Caco-2 (cell line): ENCODE data around the gene COX14. TPM values are rescaled to one million over a fixed set of nuclear protein-coding genes. Genes with fewer than 3 reads are reported as not detected.

Experiments used
- BruUV-seq: library from RNA; stranded (reverse); fragments of 400-500 nt; replicated peaks from 2 replicates; lab custom pipeline; 2021; lab: Mats Ljungman, UMichigan
- CTCF ChIA-PET: fragments of 300-600 bp; sonication (Branson Sonifier 250); formaldehyde crosslinking; loops from one replicate; lab custom pipeline; 2022; ENCODE audit warnings: antibody characterized with exemption; lab: Charles Lee
- POLR2A ChIA-PET: fragments of 300-600 bp; sonication (Branson Sonifier 250); formaldehyde crosslinking; loops from one replicate; lab custom pipeline; 2022; ENCODE audit warnings: antibody characterized with exemption; lab: Charles Lee
- DNase-seq, 2 experiments: peaks; one replicate each; pipeline versions ENCODE4 v3.0.0 to v3.0.0-alpha.2; 2020 to 2022
- H3K27me3 ChIP-seq: replicated peaks from 2 replicates; pipeline ENCODE4 v1.6.0; 2011; ENCODE audit warnings: low read length; ENCODE audit not compliant: control insufficient read depth, insufficient read depth
- H3K36me3 ChIP-seq: 2 replicates; pipeline ENCODE4 v1.5.1; 2011; ENCODE audit warnings: low read length; ENCODE audit not compliant: control insufficient read depth, insufficient read depth
- H3K4me1 ChIP-seq: fragments of 250-450 bp; sonication (Bioruptor Pico); 2 replicates; pipeline ENCODE4 v1.5.1; 2020; ENCODE audit warnings: mild to moderate bottlenecking
- H3K4me3 ChIP-seq: 2 replicates; pipeline ENCODE4 v1.5.1; 2011; ENCODE audit warnings: low read depth, mild to moderate bottlenecking, control low read depth, low read length
- H3K9me3 ChIP-seq: fragments of 250-450 bp; sonication (Bioruptor Pico); 2 replicates; pipeline ENCODE4 v1.5.1; 2020; ENCODE audit warnings: mild to moderate bottlenecking, moderate library complexity
- H3K27ac Mint-ChIP-seq: one replicate; pipeline ENCODE4 v1.8.0; 2022; ENCODE audit warnings: mixed read lengths; ENCODE audit not compliant: unreplicated experiment
- H3K27me3 Mint-ChIP-seq: one replicate; pipeline ENCODE4 v1.8.0; 2022; ENCODE audit warnings: mixed read lengths; ENCODE audit not compliant: insufficient read depth, unreplicated experiment
- H3K36me3 Mint-ChIP-seq: one replicate; pipeline ENCODE4 v1.8.0; 2022; ENCODE audit warnings: mild to moderate bottlenecking, mixed read lengths; ENCODE audit not compliant: insufficient read depth, unreplicated experiment
- H3K4me1 Mint-ChIP-seq: one replicate; pipeline ENCODE4 v1.8.0; 2022; ENCODE audit warnings: low read depth, mixed read lengths; ENCODE audit not compliant: unreplicated experiment
- H3K4me3 Mint-ChIP-seq: one replicate; pipeline ENCODE4 v1.8.0; 2022; ENCODE audit warnings: mild to moderate bottlenecking, moderate library complexity, mixed read lengths; ENCODE audit not compliant: unreplicated experiment
- H3K9me3 Mint-ChIP-seq: one replicate; pipeline ENCODE4 v1.8.0; 2022; ENCODE audit warnings: mixed read lengths; ENCODE audit not compliant: unreplicated experiment
- CTCF ChIP-seq, 2 experiments: fragments of 200-600 bp in 1 of 2; IDR thresholded peaks; 1 replicate in 1 of 2; 2 replicates in 1 of 2; pipeline versions ENCODE4 v1.5.1 to v1.8.0; 2011 to 2022; ENCODE audit warnings: antibody characterized with exemption in 1 of 2, control low read depth in 1 of 2, inconsistent platforms in 1 of 2, low read depth in 1 of 2, low read length in 1 of 2, mild to moderate bottlenecking in 1 of 2, moderate library complexity in 1 of 2; ENCODE audit not compliant: insufficient read depth in 1 of 2, severe bottlenecking in 1 of 2, unreplicated experiment in 1 of 2
- intact Hi-C: fragments of 100-400 bp; cut with micrococcal nuclease; formaldehyde crosslinking; loops from one replicate; pipeline ENCODE4 v1.10.0; 2022; ENCODE audit not compliant: unreplicated experiment
- total RNA-seq: library from RNA; stranded (reverse); gene quantifications from 2 replicates; pipeline ENCODE4 v1.2.3, GENCODE V29; 2022

COX14 gene
- total RNA-seq, 1 experiment from 2014 or later = 86.3 TPM

- DNase-seq = no peak
- no peaks in the 10 kb centered on the region for H3K9me3 ChIP-seq
- H3K27ac Mint-ChIP-seq = no peak overlapping the region
- H3K4me1 ChIP-seq = peaks cover 8% of the 10 kb centered on the region; the same call in 1 of the 2 replicates
- H3K36me3 ChIP-seq = no peaks in the 10 kb centered on the region
- H3K4me1 Mint-ChIP-seq = no peaks in the 10 kb centered on the region
- ChIA-PET CTCF (no interaction called here), POLR2A (interaction anchor here (0.9 kb wide), 1 partner anchor 10 kb away, joined by 3 read pairs; the partner anchor contains the start of gene CERS5)
- H3K27me3 Mint-ChIP-seq = no peaks in the 10 kb centered on the region
- no peak for TF ChIP-seq CTCF (IDR thresholded peaks at IDR 0.05; ENCODE audit: insufficient read depth in 1 of 2, low read depth in 1 of 2, low read length in 1 of 2, severe bottlenecking in 1 of 2, unreplicated experiment in 1 of 2)
- no peak overlapping the region for H3K4me3 ChIP-seq
- no TSS peak for BruUV-seq
- H3K4me3 Mint-ChIP-seq = no peak overlapping the region
- H3K36me3 Mint-ChIP-seq = peaks cover 13% of the 10 kb centered on the region
- no peaks in the 10 kb centered on the region for H3K9me3 Mint-ChIP-seq
- intact Hi-C loops = no loop called here
- H3K27me3 ChIP-seq = no peaks in the 10 kb centered on the region
Measured at GRCh38 chr12:50157259-50157658, 45.2 kb downstream of the COX14 start.

- intact Hi-C loops = no loop called here
- no peaks in the 10 kb centered on the region for H3K27me3 Mint-ChIP-seq
- H3K4me3 Mint-ChIP-seq = no peak overlapping the region
- no peaks in the 10 kb centered on the region for H3K4me1 Mint-ChIP-seq
- no peak overlapping the region for H3K4me3 ChIP-seq
- ChIA-PET CTCF (interaction anchor here (0.7 to 1.0 kb wide), 3 partner anchors 13 to 111 kb away, joined by 3 read pairs; no protein-coding TSS in a partner anchor), POLR2A (no interaction called here)
- TF ChIP-seq CTCF (IDR thresholded peaks at IDR 0.05; ENCODE audit: insufficient read depth in 1 of 2, low read depth in 1 of 2, low read length in 1 of 2, severe bottlenecking in 1 of 2, unreplicated experiment in 1 of 2) = no peak
- H3K36me3 Mint-ChIP-seq = peaks cover 13% of the 10 kb centered on the region
- no peaks in the 10 kb centered on the region for H3K9me3 Mint-ChIP-seq
- DNase-seq = no peak
- H3K27ac Mint-ChIP-seq = no peak overlapping the region
- BruUV-seq = no TSS peak
- no peaks in the 10 kb centered on the region for H3K9me3 ChIP-seq
- peaks cover 10% of the 10 kb centered on the region; the same call in 1 of the 2 replicates for H3K4me1 ChIP-seq
- no peaks in the 10 kb centered on the region for H3K27me3 ChIP-seq
- no peaks in the 10 kb centered on the region for H3K36me3 ChIP-seq
Measured at GRCh38 chr12:50160643-50161042, 48.6 kb downstream of the COX14 start.

GRCh38 chr12:50162230-50162629 lies 50.2 kb downstream of the COX14 start:
- BruUV-seq = no TSS peak
- Mint-ChIP-seq H3K9me3 (no peaks in the 10 kb centered on the region), H3K27me3 (no peaks in the 10 kb centered on the region), H3K27ac (no peak overlapping the region), H3K4me3 (no peak overlapping the region), H3K36me3 (peaks cover 15% of the 10 kb centered on the region), H3K4me1 (peaks cover 8% of the 10 kb centered on the region)
- H3K4me1 ChIP-seq = peaks cover 13% of the 10 kb centered on the region; the same call in 1 of the 2 replicates
- no peaks in the 10 kb centered on the region for H3K27me3 ChIP-seq
- POLR2A ChIA-PET = interaction anchor here (0.6 kb wide), 1 partner anchor 234 kb away, joined by 6 read pairs; no protein-coding TSS in a partner anchor
- CTCF ChIA-PET = interaction anchor here (0.9 kb wide), 1 partner anchor 50 kb away, joined by 3 read pairs; the partner anchor contains the start of gene COX14
- no peak for TF ChIP-seq CTCF (IDR thresholded peaks at IDR 0.05; ENCODE audit: insufficient read depth in 1 of 2, low read depth in 1 of 2, low read length in 1 of 2, severe bottlenecking in 1 of 2, unreplicated experiment in 1 of 2)
- no peak for DNase-seq
- no peak overlapping the region for H3K4me3 ChIP-seq
- intact Hi-C loops = no loop called here
- no peaks in the 10 kb centered on the region for H3K9me3 ChIP-seq
- no peaks in the 10 kb centered on the region for H3K36me3 ChIP-seq
